Activated T-cell treated with anti-CD3 and anti-CD28 coated beads for 4 hours (primary cell): Measurements from ENCODE around the gene S100A7.
"Not testable (repeated sequence)": the region's sequence is repeated elsewhere in the genome, so short reads cannot be mapped to it uniquely, and the experiment has no call there.

ENCODE experiments used
- DNase-seq: peaks from one replicate; pipeline ENCODE4 v3.0.0-alpha.2; 2020

Gene S100A7

DNA sequence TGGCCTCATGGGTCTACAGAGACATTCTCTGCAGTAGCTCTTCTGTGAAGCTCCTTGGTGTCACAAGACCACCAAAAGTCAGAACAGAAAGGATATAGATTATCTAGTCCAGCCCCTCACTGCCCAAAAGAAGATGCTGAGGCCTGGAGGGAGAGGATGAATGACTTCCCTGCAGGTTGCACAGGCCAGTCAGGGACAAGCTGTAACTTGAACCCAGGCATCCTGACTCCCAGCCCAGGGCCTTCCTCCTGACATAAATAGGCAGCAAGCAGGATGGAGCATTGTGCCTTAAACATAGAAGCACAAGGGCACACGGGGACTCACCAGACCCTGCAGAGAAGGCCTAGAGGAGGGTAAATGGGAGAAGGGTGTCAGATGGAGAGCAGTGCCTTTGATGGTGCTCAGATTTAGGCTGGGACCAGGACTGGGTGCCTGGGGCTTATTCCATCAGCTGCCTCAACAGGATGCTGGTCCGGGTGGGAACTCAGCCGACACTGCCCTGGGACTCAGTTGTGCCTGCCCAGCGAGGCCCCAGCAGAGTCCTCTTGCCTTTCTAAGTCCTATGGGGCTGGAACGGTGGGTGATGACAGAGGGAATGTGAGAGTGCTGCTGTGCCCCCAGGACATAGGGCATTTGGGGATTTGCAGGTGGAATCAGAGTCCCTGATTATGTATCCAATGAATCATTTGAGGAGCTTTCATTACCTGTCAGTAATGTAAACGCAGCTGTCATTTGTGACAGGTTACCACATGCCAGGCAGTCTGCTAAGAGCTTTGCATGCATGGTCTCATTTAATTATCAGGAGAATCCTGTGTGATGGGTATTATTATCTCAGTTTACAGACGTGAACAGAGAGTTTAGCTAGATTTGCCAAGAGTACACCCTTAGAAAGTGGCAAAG, 30.9 kb downstream of the S100A7 start:
- no peak for DNase-seq

DNA sequence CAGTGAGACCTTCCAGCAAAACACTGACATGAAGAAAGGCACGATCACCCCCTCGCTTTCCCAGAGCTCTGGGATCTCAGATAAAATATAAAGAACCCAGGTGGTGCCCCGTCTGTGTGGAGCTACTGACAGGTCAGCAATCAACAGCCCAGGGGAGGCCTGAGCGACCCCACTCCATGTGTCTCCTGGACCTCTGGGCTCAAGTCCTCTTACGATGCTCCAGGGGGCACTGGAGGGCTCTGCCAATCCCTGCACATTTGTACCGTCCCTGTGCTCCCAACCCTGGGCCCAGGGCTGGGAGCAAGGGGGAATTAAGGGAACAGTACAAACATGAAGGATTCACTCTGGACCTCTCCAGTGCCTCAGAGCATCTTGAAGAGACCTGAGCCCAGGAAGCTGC, 31.7 kb downstream of the S100A7 start:
- DNase-seq: no peak

DNA sequence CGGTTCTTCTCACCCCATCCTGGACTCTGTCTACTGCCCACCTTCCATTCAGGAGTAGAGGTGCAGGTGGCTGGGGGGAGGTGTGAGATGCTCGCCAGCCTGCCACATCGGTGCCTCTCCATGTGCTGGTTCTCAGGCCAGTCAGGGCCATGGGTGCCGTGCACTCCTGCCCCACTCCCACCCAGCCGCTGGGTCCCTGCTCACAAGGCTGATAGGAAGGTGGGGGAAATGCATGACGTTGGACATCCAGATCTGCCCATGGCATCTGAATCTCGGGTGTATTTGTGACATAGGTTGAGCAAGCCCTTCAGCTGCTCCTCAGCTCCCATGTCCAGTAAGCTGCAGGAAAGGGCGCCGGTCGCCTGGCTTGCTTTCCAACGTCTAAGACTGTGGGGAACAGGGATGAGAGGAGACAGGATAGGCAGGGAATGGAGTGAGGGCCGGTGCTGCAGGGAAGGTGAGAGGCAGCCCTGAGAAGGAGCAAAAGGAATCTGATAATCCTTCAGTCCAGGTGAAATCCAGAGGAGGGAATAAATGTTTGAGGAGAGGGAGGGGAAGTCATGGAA, 32.3 kb downstream of the S100A7 start:
- DNase-seq: no peak

DNA sequence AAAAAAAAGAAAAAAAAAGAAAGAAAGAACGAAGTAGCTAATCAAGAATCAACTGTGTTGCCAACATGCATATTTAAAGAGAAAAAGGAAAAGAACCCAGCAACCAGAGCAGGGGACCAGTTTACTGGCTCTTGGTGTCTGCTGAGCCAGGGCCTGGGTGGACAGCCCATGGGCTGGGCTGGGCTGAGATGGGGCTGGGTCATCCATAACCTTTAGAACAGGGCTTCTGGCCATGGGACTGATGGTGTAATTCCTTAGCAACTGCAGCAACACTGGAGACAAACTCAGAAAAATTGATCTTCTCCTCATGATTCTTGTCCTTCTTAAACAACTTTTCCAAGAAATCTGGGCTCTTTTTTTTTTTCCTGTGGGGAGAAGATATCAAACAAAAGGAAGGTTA, 33.6 kb downstream of the S100A7 start:
- no peak for DNase-seq

DNA sequence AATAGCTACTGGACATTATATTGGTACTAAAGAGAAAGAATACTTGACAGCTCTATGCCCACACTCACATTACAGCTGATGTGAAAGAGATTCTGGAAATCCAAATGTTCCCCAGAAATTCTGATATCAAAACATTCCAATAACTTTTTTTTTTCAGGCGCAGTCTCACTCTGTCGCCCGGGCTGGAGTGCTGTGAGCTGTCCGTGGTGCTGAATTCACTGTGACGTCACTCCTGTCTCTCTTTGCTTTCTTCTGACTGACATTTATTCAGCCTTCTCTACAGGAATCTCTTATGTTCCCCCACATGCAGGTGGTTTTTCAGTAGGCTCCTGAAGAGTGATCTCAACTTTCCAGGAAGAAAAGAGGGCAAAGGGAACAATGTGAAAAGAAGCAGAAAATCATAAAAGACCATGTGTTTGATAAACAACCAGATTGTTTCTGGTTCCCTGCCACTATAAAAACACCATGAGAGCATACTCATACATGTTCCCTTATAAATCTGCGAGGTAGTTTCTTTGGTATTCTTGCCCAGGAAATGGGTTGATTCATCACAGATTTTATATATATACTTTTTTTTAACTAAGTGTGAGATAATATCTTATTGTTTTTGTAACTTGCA, 37.9 kb downstream of the S100A7 start:
- peak; percentile 61 for DNase-seq

DNA sequence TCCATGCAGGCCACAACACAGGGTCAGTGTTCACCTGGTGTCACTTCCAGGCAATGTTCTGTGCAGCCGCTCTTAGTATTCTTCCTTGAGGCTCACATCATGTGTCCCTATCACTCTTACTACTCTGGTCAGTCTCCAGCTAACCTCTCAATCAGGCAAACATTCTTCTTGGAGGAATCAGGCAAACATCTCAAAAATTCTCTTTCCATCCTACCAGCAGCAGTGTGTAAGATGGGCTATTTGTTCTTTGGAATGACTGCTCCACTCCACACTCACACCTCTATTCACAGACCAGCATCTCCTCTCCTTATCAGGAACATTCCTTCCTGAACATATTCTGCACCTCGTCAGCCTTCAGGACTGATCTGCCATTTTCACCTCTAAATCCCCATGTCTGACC, 40.1 kb downstream of the S100A7 start:
- no peak for DNase-seq

DNA sequence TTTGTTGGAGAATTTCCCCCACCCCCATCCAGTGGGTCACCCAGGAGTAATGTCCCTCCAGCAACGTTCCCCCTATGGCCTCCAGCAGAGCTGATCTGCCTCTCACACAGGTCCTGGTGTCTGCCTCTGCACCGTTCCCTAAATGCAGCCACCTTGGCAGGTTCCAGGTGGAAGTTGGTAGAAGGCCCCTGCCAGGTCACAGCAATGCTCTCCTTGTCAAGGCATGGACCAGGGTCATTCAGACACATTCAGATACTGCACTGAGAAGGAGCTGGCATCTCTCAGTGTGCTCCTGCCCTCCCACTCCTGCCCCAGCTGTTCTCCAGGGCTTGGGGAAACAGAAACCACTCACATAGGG, 41.0 kb downstream of the S100A7 start:
- not testable (repeated sequence) for DNase-seq

DNA sequence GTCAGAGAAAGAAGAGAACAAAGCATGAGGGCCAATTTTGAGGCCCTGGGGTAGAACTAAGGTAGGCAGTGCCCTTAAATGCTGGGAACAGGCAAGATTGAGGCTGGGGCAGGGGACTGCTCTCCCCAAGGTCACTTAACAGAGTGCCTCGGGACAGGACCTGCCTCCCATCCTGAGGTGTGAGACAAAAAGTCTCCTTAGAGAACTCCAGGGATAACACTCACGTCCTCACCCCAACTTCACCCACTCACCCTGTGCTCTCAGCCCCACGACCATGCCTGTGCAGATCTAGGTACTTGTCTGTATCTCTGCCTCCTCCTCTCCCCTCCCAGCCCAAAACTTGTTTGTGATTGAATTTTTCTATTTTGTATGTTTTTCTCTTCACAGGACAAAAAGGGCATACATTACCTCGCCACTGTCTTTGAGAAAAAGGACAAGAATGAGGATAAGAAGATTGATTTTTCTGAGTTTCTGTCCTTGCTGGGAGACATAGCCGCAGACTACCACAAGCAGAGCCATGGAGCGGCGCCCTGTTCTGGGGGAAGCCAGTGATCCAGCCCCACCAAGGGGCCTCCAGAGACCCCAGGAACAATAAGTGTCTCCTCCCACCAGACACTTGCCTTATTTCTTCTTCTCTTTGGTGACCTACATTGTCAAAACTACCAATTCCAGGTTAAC, 41.6 kb downstream of the S100A7 start:
- DNase-seq: not testable (repeated sequence)

DNA sequence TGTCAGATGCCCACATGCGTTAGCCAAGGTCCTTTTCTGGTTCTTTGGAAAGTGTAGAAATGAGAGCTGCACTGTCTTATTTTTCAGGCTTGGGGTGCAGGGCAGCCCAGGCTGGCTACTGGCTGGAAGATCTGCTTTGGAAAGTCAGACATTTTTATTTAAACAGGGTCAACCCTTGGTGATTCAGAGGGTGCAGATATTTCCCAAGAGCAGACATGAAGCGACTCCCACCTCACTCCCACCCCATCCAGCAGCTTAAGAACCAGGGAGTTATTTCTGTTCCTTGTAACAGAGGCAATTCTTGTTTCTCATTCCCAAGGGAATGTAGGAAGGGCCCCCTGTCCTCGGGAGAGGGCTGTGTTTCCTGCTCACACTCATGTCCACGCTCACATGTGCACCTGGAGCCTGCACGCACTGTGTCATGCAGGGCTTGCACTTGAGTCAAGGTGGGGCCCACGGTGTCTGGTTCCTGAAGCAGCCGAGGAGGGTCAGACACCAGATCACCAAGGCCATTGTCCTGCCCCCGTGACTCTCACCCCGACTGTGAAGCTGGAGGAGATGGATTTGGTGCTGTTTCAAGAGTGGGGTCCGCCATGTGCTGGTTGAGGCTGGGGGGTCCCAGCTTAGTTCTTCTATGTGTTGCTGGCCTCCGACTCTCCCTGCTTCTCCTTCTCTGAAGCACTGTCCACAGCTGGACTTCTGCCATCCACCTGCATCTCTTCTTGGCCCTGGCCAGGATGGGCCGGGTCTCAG, 43.1 kb downstream of the S100A7 start:
- no peak for DNase-seq

DNA sequence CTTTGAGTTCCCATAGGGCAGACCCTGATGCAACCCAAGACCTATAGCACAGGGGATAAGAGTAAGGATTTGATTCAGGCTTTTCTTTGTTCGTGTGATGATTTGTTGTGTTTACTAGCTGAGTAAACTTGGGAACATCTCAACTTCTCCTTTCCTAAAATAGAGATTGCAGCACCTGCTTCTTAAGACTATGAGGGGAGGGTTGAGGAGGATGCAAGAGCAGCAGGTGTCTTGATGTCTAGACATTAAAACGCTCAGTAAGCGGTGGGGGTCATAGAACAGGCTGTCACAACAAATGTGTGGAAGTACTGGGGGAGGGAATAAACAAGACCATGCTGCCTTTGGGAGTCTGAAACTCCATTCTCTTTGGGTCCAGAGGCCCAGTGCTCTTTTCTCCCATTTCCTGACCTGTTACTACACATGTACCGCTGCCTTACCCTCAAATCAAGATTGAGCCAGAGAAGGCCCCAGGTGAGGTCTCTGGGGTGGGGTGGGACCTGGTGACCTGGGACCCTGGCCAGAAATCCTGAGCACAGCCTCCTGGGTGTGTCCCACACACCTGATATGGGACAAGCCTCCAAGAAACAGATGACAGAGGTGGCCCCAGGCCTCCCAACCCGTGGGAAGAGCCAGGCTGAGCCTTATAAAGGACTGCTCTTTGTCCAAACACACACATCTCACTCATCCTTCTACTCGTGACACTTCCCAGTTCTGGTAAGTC, 44.4 kb downstream of the S100A7 start, which contains the start of gene S100A7A:
TSS of gene S100A7A (plus strand) at position 671 of the 721 bp plus-strand sequence. CDS start 1,563 bp downstream, outside the sequence.
- DNase-seq: no peak

DNA sequence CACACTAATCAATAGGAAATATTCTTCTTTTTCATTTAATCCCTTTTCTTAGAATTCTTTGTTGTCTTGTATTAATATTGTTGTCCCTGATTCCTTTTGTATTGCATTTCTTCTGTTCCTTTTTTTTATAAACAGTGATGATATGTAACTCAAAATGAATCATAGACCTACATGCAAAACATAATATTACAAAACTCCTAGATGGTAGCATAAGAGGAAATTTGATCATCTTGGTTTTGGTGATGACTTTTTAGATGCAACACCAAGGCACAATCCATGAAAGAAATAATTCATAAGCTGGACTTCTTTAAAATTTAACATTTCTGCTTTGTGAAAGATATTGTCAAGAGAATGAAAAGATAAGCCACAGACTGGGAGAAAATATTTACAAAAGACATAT, 46.5 kb downstream of the S100A7 start:
- DNase-seq: not testable (repeated sequence)
